H9 (cell line): Measurements from ENCODE around the gene COL4A1. TPM values are rescaled to one million over a fixed set of nuclear protein-coding genes. Genes with fewer than 3 reads are reported as not detected.
A peak's percentile ranks its signal among the peaks of the same experiment; 100 is the strongest.

Experiments
- DNase-seq: peaks from one replicate; pipeline ENCODE4 v3.0.0-alpha.2; 2017
- H2AFZ ChIP-seq: one replicate; pipeline ENCODE4 v1.6.1; 2013; ENCODE audit warnings: mild to moderate bottlenecking, low read length, control low read depth, moderate library complexity
- H2AK5ac ChIP-seq: 2 replicates; pipeline ENCODE4 v1.6.1; 2013; ENCODE audit warnings: low read length, control low read depth, mixed read lengths; ENCODE audit not compliant: insufficient read length
- H2BK120ac ChIP-seq: one replicate; pipeline ENCODE4 v1.6.1; 2013; ENCODE audit warnings: low read depth, mild to moderate bottlenecking, low read length, control low read depth, inconsistent platforms; ENCODE audit not compliant: poor library complexity, severe bottlenecking
- H2BK12ac ChIP-seq: 2 replicates; pipeline ENCODE4 v1.6.1; 2013; ENCODE audit warnings: low read length, control low read depth, mixed read lengths, low read depth; ENCODE audit not compliant: insufficient read length
- H2BK15ac ChIP-seq: 2 replicates; pipeline ENCODE4 v1.6.1; 2013; ENCODE audit warnings: low read depth, low read length, control low read depth
- H2BK20ac ChIP-seq: one replicate; pipeline ENCODE4 v1.6.1; 2013; ENCODE audit warnings: low read depth, mild to moderate bottlenecking, low read length, control low read depth, inconsistent platforms; ENCODE audit not compliant: poor library complexity, severe bottlenecking
- H2BK5ac ChIP-seq: 2 replicates; pipeline ENCODE4 v1.6.1; 2013; ENCODE audit warnings: low read length, control low read depth, mixed read lengths; ENCODE audit not compliant: insufficient read length
- H3K14ac ChIP-seq: 2 replicates; pipeline ENCODE4 v1.6.1; 2013; ENCODE audit warnings: low read length, control low read depth; ENCODE audit not compliant: insufficient read depth
- H3K18ac ChIP-seq: 2 replicates; pipeline ENCODE4 v1.6.1; 2013; ENCODE audit warnings: low read depth, mild to moderate bottlenecking, mixed read lengths, low read length, control low read depth; ENCODE audit not compliant: insufficient read length
- H3K23ac ChIP-seq: 2 replicates; pipeline ENCODE4 v1.6.1; 2013; ENCODE audit warnings: low read length, control low read depth, mixed read lengths, low read depth; ENCODE audit not compliant: insufficient read length
- H3K23me2 ChIP-seq: 2 replicates; pipeline ENCODE4 v1.6.1; 2013; ENCODE audit warnings: low read depth, mild to moderate bottlenecking, mixed read lengths, low read length, control low read depth; ENCODE audit not compliant: insufficient read length, poor library complexity, severe bottlenecking
- H3K27ac ChIP-seq: 2 replicates; pipeline ENCODE4 v1.5.1; 2013; ENCODE audit warnings: low read length, control low read depth, mixed read lengths, low read depth; ENCODE audit not compliant: insufficient read length
- H3K27me3 ChIP-seq: 2 replicates; pipeline ENCODE4 v1.6.1; 2013; ENCODE audit warnings: low read length, control low read depth, inconsistent platforms; ENCODE audit not compliant: insufficient read depth
- H3K4ac ChIP-seq: 2 replicates; pipeline ENCODE4 v1.6.1; 2013; ENCODE audit warnings: low read depth, mild to moderate bottlenecking, control low read depth, inconsistent platforms, low read length, moderate library complexity
- H3K4me1 ChIP-seq: 2 replicates; pipeline ENCODE4 v1.6.1; 2013; ENCODE audit warnings: low read length, control low read depth, inconsistent platforms; ENCODE audit not compliant: insufficient read depth
- H3K4me2 ChIP-seq: 2 replicates; pipeline ENCODE4 v1.6.1; 2013; ENCODE audit warnings: low read length, control low read depth, mixed read lengths; ENCODE audit not compliant: insufficient read length, insufficient read depth
- H3K56ac ChIP-seq: 2 replicates; pipeline ENCODE4 v1.6.1; 2013; ENCODE audit warnings: low read depth, mild to moderate bottlenecking, mixed read lengths, low read length, control low read depth; ENCODE audit not compliant: insufficient read length
- H3K79me1 ChIP-seq: 2 replicates; pipeline ENCODE4 v1.6.1; 2013; ENCODE audit warnings: low read depth, mild to moderate bottlenecking, moderate library complexity, low read length, control low read depth, inconsistent platforms; ENCODE audit not compliant: insufficient read depth, poor library complexity, severe bottlenecking
- H3K79me2 ChIP-seq: 2 replicates; pipeline ENCODE4 v1.6.1; 2013; ENCODE audit warnings: low read length, control low read depth, inconsistent platforms; ENCODE audit not compliant: insufficient read depth
- H3K9ac ChIP-seq: 2 replicates; pipeline ENCODE4 v1.6.1; 2013; ENCODE audit warnings: low read length, control low read depth, mixed read lengths; ENCODE audit not compliant: insufficient read length; ENCODE audit errors: extremely low read depth
- H3K9me3 ChIP-seq: one replicate; pipeline ENCODE4 v1.6.1; 2013; ENCODE audit warnings: low read depth, low read length, inconsistent platforms; ENCODE audit not compliant: control insufficient read depth
- H3T11ph ChIP-seq: one replicate; pipeline ENCODE4 v1.6.1; 2013; ENCODE audit warnings: mild to moderate bottlenecking, low read length, control low read depth, inconsistent platforms
- H4K20me1 ChIP-seq: one replicate; pipeline ENCODE4 v1.6.1; 2013; ENCODE audit not compliant: control insufficient read depth, insufficient read length, insufficient read depth
- H4K5ac ChIP-seq: 2 replicates; pipeline ENCODE4 v1.6.1; 2013; ENCODE audit warnings: low read depth, mild to moderate bottlenecking, mixed read lengths, low read length, control low read depth; ENCODE audit not compliant: insufficient read length
- H4K8ac ChIP-seq: replicated peaks from 2 replicates; pipeline ENCODE4 v1.6.1; 2013; ENCODE audit warnings: low read length, control low read depth, mixed read lengths, low read depth; ENCODE audit not compliant: insufficient read length
- H4K91ac ChIP-seq: 2 replicates; pipeline ENCODE4 v1.6.1; 2013; ENCODE audit warnings: low read depth, mild to moderate bottlenecking, moderate library complexity, mixed read lengths, low read length, control low read depth; ENCODE audit not compliant: insufficient read length
- H3K27ac Mint-ChIP-seq, 3 experiments: 2 replicates in 2 of 3; 3 replicates in 1 of 3; pipeline ENCODE4 v1.8.0; 2020 to 2021; ENCODE audit warnings: mixed read lengths in 3 of 3, mild to moderate bottlenecking in 1 of 3, moderate library complexity in 1 of 3
- H3K27me3 Mint-ChIP-seq: 2 replicates; pipeline ENCODE4 v1.8.0; 2021; ENCODE audit warnings: low read depth, mild to moderate bottlenecking, moderate library complexity, mixed read lengths
- H3K36me3 Mint-ChIP-seq, 3 experiments: 2 replicates in 2 of 3; 3 replicates in 1 of 3; pipeline ENCODE4 v1.8.0; 2020 to 2021; ENCODE audit warnings: low read depth in 3 of 3, mixed read lengths in 3 of 3; ENCODE audit not compliant: insufficient read depth in 1 of 3
- H3K4me1 Mint-ChIP-seq, 2 experiments: 2 replicates each; pipeline ENCODE4 v1.8.0; 2020; ENCODE audit warnings: mixed read lengths in 2 of 2
- H3K4me3 Mint-ChIP-seq, 2 experiments: 2 replicates in 1 of 2; 3 replicates in 1 of 2; pipeline ENCODE4 v1.8.0; 2020 to 2021; ENCODE audit warnings: mild to moderate bottlenecking in 2 of 2, mixed read lengths in 2 of 2, moderate library complexity in 1 of 2
- H3K9me3 Mint-ChIP-seq, 2 experiments: 2 replicates in 1 of 2; 3 replicates in 1 of 2; pipeline ENCODE4 v1.8.0; 2020; ENCODE audit warnings: mild to moderate bottlenecking in 2 of 2, mixed read lengths in 2 of 2, moderate library complexity in 1 of 2
- CTCF ChIP-seq: fragments of 200-600 bp; sonication (generic); conservative IDR thresholded peaks from 3 replicates; pipeline ENCODE4 v1.8.0; 2021; ENCODE audit warnings: antibody characterized with exemption, mild to moderate bottlenecking
- WGBS: extraction: QIAGEN DNeasy Blood & Tissue Kit; methylation state at CpG from one replicate; pipeline ENCODE4 v1.1.7; 2013; ENCODE audit warnings: missing lambda C conversion rate, low lambda C conversion rate, mixed read lengths; ENCODE audit not compliant: insufficient read length; ENCODE audit errors: extremely low coverage; 5-methylcytosine and 5-hydroxymethylcytosine counted together
- total RNA-seq: library from RNA; stranded (reverse); gene quantifications from 2 replicates; pipeline ENCODE4 v1.2.1, GENCODE V29; 2021

Gene COL4A1
- total RNA-seq, 1 experiment from 2014 or later = 73.1 TPM

- TF ChIP-seq CTCF = no peak
- no peaks in the 10 kb centered on the region for H3K27me3 ChIP-seq
- H2BK20ac ChIP-seq = no peak overlapping the region
- WGBS = no CpG with 5 or more reads among the region's 10 CpGs
- no peak overlapping the region for H2AK5ac ChIP-seq
- peaks cover 8 to 38% (median 25%) of the 10 kb centered on the region in 3 experiments; a peak in 6 of 7 replicates for H3K36me3 Mint-ChIP-seq
- H2BK15ac ChIP-seq = no peak overlapping the region
- H4K5ac ChIP-seq = no peak overlapping the region
- H3K4me3 Mint-ChIP-seq = no peak overlapping the region
- H3K27ac Mint-ChIP-seq = 0 out of 7 replicates have a peak overlapping the region, but pooled peaks of 1 of the 3 experiments have one; percentile 55
- no peak overlapping the region for H3K4me2 ChIP-seq
- H3K4ac ChIP-seq = no peak overlapping the region
- H3K27me3 Mint-ChIP-seq = no peaks in the 10 kb centered on the region
- no peaks in the 10 kb centered on the region; the same call in 1 of the 2 replicates for H3K4me1 ChIP-seq
- no peak overlapping the region for H2BK12ac ChIP-seq
- no peak overlapping the region for H3K23ac ChIP-seq
- no peaks in the 10 kb centered on the region for H3K79me2 ChIP-seq
- no peak overlapping the region for H3K27ac ChIP-seq
- H3K14ac ChIP-seq = no peak overlapping the region
- H3K9ac ChIP-seq = no peak overlapping the region
- no peak overlapping the region for H2BK5ac ChIP-seq
- H4K91ac ChIP-seq = no peak overlapping the region
- no peak overlapping the region for H2BK120ac ChIP-seq
- no peaks in the 10 kb centered on the region for H3K9me3 ChIP-seq
- no peak overlapping the region for H3K56ac ChIP-seq
- no peaks in the 10 kb centered on the region for H3K79me1 ChIP-seq
- no peak overlapping the region for H3K18ac ChIP-seq
- no peak for DNase-seq
- H3T11ph ChIP-seq = no peak overlapping the region
- no peak overlapping the region for H2AFZ ChIP-seq
- H4K20me1 ChIP-seq = no peaks in the 10 kb centered on the region
- H4K8ac ChIP-seq = no peak overlapping the region
- H3K4me1 Mint-ChIP-seq = no peaks in the 10 kb centered on the region
- H3K9me3 Mint-ChIP-seq = no peaks in the 10 kb centered on the region
- no peaks in the 10 kb centered on the region for H3K23me2 ChIP-seq
Measured at GRCh38 chr13:110161112-110161882, 145.7 kb downstream of the COL4A1 start.
